Measurements from ENCODE around the gene CDH15. TPM values are rescaled to one million over a fixed set of nuclear protein-coding genes. Genes with fewer than 3 reads are reported as not detected.

The CDH15 gene
- total and polyA plus RNA-seq, 7 experiments from 2014 or later = not detected

- H3K9me3 Mint-ChIP-seq = no peaks in the 10 kb centered on the region
- no peak overlapping the region for H3K4me3 ChIP-seq (ENCODE audit: low read length)
- no peaks in the 10 kb centered on the region for H3K36me3 ChIP-seq (ENCODE audit: control insufficient read depth in 2 of 3, insufficient read depth in 3 of 3, low read length in 3 of 3)
- H3K4me1 ChIP-seq (ENCODE audit: control insufficient read depth in 2 of 2, insufficient read depth in 2 of 2, low read length in 2 of 2) = peaks cover 8 to 19% of the 10 kb centered on the region in 2 donors
- no peak overlapping the region for H3K4me3 Mint-ChIP-seq
- no peak overlapping the region for H3K27ac ChIP-seq (ENCODE audit: low read depth, low read length)
- ATAC-seq (no peak), DNase-seq (no peak)
- H3K4me1 Mint-ChIP-seq = peaks cover 6 to 10% (median 7%) of the 10 kb centered on the region in 7 donors
- H3K9me3 ChIP-seq (ENCODE audit: control insufficient read depth in 2 of 3, low read length in 3 of 3) = no peaks in the 10 kb centered on the region
- H3K27ac Mint-ChIP-seq = no peak overlapping the region
- H3K36me3 Mint-ChIP-seq = no peaks in the 10 kb centered on the region
- ChIA-PET CTCF (no interaction called here), POLR2A (no interaction called here)
- peaks cover 0 to 6% (median 0%) of the 10 kb centered on the region in 5 donors for H3K27me3 Mint-ChIP-seq
- intact Hi-C loops (cut with micrococcal nuclease) = loop anchor here in 1 of 2 donors (5.0 to 10.0 kb wide), 2 partner anchors 390 to 717 kb away; partner anchors contain the start of genes RPL13 and ZFPM1
- H3K27me3 ChIP-seq (ENCODE audit: control insufficient read depth in 2 of 2, insufficient read depth in 2 of 2, low read length in 2 of 2) = no peaks in the 10 kb centered on the region
These were observed 601 bp downstream of the CDH15 start for GRCh38 chr16:89172171-89172527.

DNA sequence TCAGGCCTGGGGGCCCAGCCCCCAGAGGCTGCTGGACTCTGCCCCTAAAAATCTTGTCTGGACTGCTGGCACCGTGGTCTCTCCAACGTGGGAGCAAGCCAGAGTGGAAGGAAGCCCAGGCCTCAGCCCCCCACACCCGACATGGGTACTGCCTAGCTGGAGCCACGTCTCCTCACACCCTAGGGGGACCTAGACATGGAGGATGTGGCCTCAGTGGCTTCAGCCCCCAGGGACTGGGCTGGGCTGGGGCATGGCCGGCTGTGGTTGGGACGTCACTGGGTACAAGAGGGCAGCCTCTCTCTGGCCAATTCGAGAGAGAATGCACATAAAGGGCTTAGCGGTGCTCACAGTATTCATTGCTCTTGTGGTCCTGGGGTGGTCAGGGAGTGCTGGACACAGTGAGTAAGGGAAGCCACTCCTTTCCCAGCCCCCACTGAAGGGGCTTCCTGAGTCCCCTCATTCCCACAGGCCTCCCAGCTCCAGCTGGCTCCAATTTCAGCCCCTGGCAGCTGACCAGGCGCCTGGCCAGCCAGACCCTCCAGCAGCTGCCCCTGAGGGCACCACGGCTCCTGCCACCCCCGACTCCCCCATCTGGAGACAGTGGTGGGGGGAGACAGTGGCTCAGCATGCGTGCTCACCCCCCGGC is 1.1 kb downstream of the CDH15 start:
- Mint-ChIP-seq H3K9me3 (no peaks in the 10 kb centered on the region), H3K4me1 (peaks cover 6 to 9% (median 7%) of the 10 kb centered on the region in 7 donors), H3K27me3 (peaks cover 0 to 6% (median 0%) of the 10 kb centered on the region in 5 donors), H3K27ac (peak overlapping the region in 2 of 9 donors; percentile 38 to 43), H3K4me3 (peak overlapping the region in 1 of 10 donors; percentile 13), H3K36me3 (no peaks in the 10 kb centered on the region)
- DNase-seq = no peak
- CTCF ChIA-PET = no interaction called here
- ATAC-seq = no peak
- Histone ChIP-seq H3K9me3 (ENCODE audit: control insufficient read depth in 2 of 3, low read length in 3 of 3) (no peaks in the 10 kb centered on the region), H3K27me3 (ENCODE audit: control insufficient read depth in 2 of 2, insufficient read depth in 2 of 2, low read length in 2 of 2) (no peaks in the 10 kb centered on the region), H3K4me1 (ENCODE audit: control insufficient read depth in 2 of 2, insufficient read depth in 2 of 2, low read length in 2 of 2) (peaks cover 8 to 14% of the 10 kb centered on the region in 2 donors), H3K36me3 (ENCODE audit: control insufficient read depth in 2 of 3, insufficient read depth in 3 of 3, low read length in 3 of 3) (no peaks in the 10 kb centered on the region), H3K27ac (ENCODE audit: low read depth, low read length) (no peak overlapping the region), H3K4me3 (ENCODE audit: low read length) (no peak overlapping the region)
- intact Hi-C loops (cut with micrococcal nuclease) = loop anchor here in 1 of 2 donors (5.0 to 10.0 kb wide), 2 partner anchors 390 to 718 kb away; partner anchors contain the start of genes RPL13 and ZFPM1
- POLR2A ChIA-PET = interaction anchor here (1.1 kb wide), 1 partner anchor 316 kb away, joined by 3 read pairs; the partner anchor contains the start of genes GALNS and TRAPPC2L

DNA sequence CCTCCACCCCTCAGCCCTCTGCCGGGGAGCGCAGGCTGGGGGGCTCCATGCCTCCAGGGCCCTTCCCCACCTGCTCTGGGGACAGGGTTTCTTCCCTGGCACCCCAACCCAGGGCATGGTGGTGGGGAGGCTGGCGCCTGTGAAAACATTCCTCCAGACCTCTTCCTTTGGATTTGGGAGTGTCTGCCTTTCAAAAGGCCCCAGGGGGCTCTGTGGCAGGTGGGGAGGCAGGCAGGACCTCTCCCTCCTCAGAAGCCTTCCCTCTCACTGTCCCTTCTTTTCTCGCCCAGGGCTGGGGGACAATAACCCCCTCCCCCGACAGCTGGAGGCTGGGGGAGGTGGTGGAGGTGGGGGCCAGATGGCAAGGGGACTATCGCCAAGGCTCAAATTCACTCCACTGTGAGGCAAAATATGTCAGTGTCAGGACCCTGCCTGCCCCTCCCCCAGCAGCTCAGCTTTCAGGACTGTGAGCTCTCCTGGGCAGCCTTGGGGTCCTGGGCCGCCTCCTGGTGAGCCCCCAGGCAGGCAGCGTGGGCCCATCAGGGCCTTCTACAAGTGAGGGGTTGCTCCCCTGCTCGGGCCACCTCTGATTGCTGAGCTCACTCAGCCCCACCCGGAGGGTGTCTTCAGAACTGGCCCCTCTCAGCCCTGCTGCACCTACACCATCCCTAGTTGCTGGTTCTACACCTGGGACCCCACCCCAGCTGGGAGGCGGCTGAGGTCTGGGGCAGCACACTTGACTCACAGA is 1.8 kb downstream of the CDH15 start:
- DNase-seq (no peak), ATAC-seq (no peak)
- intact Hi-C loops (cut with micrococcal nuclease) = loop anchor here in 1 of 2 donors (5.0 to 10.0 kb wide), 2 partner anchors 389 to 719 kb away; partner anchors contain the start of genes RPL13 and ZFPM1
- Histone ChIP-seq H3K36me3 (ENCODE audit: control insufficient read depth in 2 of 3, insufficient read depth in 3 of 3, low read length in 3 of 3) (no peaks in the 10 kb centered on the region), H3K9me3 (ENCODE audit: control insufficient read depth in 2 of 3, low read length in 3 of 3) (no peaks in the 10 kb centered on the region), H3K4me1 (ENCODE audit: control insufficient read depth in 2 of 2, insufficient read depth in 2 of 2, low read length in 2 of 2) (peaks cover 8 to 13% of the 10 kb centered on the region in 2 donors), H3K4me3 (ENCODE audit: low read length) (no peak overlapping the region), H3K27ac (ENCODE audit: low read depth, low read length) (no peak overlapping the region), H3K27me3 (ENCODE audit: control insufficient read depth in 2 of 2, insufficient read depth in 2 of 2, low read length in 2 of 2) (no peaks in the 10 kb centered on the region)
- Mint-ChIP-seq H3K36me3 (no peaks in the 10 kb centered on the region), H3K4me3 (no peak overlapping the region), H3K4me1 (peaks cover 6 to 9% (median 7%) of the 10 kb centered on the region in 7 donors), H3K27me3 (peaks cover 0 to 6% (median 0%) of the 10 kb centered on the region in 5 donors), H3K9me3 (no peaks in the 10 kb centered on the region), H3K27ac (no peak overlapping the region)
- ChIA-PET CTCF (interaction anchor here (1.6 kb wide), 1 partner anchor 40 kb away, joined by 3 read pairs; no protein-coding TSS in a partner anchor), POLR2A (interaction anchor here (1.1 kb wide), 2 partner anchors 11 to 316 kb away, joined by 3 read pairs; partner anchors contain the start of genes GALNS and TRAPPC2L)

GRCh38 chr16:89174055-89174827 is 2.7 kb downstream of the CDH15 start:
- no peaks in the 10 kb centered on the region for H3K9me3 Mint-ChIP-seq
- Histone ChIP-seq H3K4me1 (ENCODE audit: control insufficient read depth in 2 of 2, insufficient read depth in 2 of 2, low read length in 2 of 2) (peaks cover 8 to 13% of the 10 kb centered on the region in 2 donors), H3K27me3 (ENCODE audit: control insufficient read depth in 2 of 2, insufficient read depth in 2 of 2, low read length in 2 of 2) (no peaks in the 10 kb centered on the region), H3K27ac (ENCODE audit: low read depth, low read length) (no peak overlapping the region), H3K4me3 (ENCODE audit: low read length) (no peak overlapping the region), H3K36me3 (ENCODE audit: control insufficient read depth in 2 of 3, insufficient read depth in 3 of 3, low read length in 3 of 3) (no peaks in the 10 kb centered on the region), H3K9me3 (ENCODE audit: control insufficient read depth in 2 of 3, low read length in 3 of 3) (no peaks in the 10 kb centered on the region)
- no peak overlapping the region for H3K27ac Mint-ChIP-seq
- ATAC-seq (no peak), DNase-seq (no peak)
- ChIA-PET CTCF (interaction anchor here (1.6 kb wide), 1 partner anchor 39 kb away, joined by 3 read pairs; no protein-coding TSS in a partner anchor), POLR2A (interaction anchor here (1.1 kb wide), 2 partner anchors 10 to 317 kb away, joined by 3 read pairs; partner anchors contain the start of genes GALNS and TRAPPC2L)
- no peaks in the 10 kb centered on the region for H3K36me3 Mint-ChIP-seq
- intact Hi-C loops (cut with micrococcal nuclease) = loop anchor here in 1 of 2 donors (5.0 to 10.0 kb wide), 2 partner anchors 388 to 719 kb away; partner anchors contain the start of genes RPL13 and ZFPM1
- H3K27me3 Mint-ChIP-seq = peaks cover 0 to 6% (median 0%) of the 10 kb centered on the region in 5 donors
- peaks cover 6 to 9% (median 7%) of the 10 kb centered on the region in 7 donors for H3K4me1 Mint-ChIP-seq
- no peak overlapping the region for H3K4me3 Mint-ChIP-seq

- Mint-ChIP-seq H3K9me3 (no peaks in the 10 kb centered on the region), H3K4me3 (no peak overlapping the region), H3K27me3 (peaks cover 0 to 6% (median 0%) of the 10 kb centered on the region in 5 donors), H3K27ac (no peak overlapping the region), H3K4me1 (peaks cover 6 to 9% (median 7%) of the 10 kb centered on the region in 7 donors), H3K36me3 (no peaks in the 10 kb centered on the region)
- Histone ChIP-seq H3K9me3 (ENCODE audit: control insufficient read depth in 2 of 3, low read length in 3 of 3) (no peaks in the 10 kb centered on the region), H3K4me3 (ENCODE audit: low read length) (no peak overlapping the region), H3K36me3 (ENCODE audit: control insufficient read depth in 2 of 3, insufficient read depth in 3 of 3, low read length in 3 of 3) (no peaks in the 10 kb centered on the region), H3K27ac (ENCODE audit: low read depth, low read length) (no peak overlapping the region), H3K4me1 (ENCODE audit: control insufficient read depth in 2 of 2, insufficient read depth in 2 of 2, low read length in 2 of 2) (peaks cover 8 to 12% of the 10 kb centered on the region in 2 donors), H3K27me3 (ENCODE audit: control insufficient read depth in 2 of 2, insufficient read depth in 2 of 2, low read length in 2 of 2) (no peaks in the 10 kb centered on the region)
- intact Hi-C loops (cut with micrococcal nuclease) = loop anchor here in 1 of 2 donors (5.0 to 10.0 kb wide), 2 partner anchors 387 to 720 kb away; partner anchors contain the start of genes RPL13 and ZFPM1
- POLR2A ChIA-PET = no interaction called here
- DNase-seq (no peak), ATAC-seq (no peak)
- CTCF ChIA-PET = interaction anchor here (1.6 kb wide), 1 partner anchor 39 kb away, joined by 3 read pairs; no protein-coding TSS in a partner anchor
These were observed 3.3 kb downstream of the CDH15 start for GRCh38 chr16:89174877-89175276.
